Choroid plexus epithelial cell (primary cell): ENCODE measurements around the gene ASB18.
"Not testable (repeated sequence)": the region's sequence is repeated elsewhere in the genome, so short reads cannot be mapped to it uniquely, and the experiment has no call there.

Source experiments
- DNase-seq: peaks from one replicate; pipeline ENCODE4 v3.0.0-alpha.2; 2010; ENCODE audit warnings: low read depth
- H3K4me3 ChIP-seq: 2 replicates; pipeline ENCODE4 v1.5.1; 2011; ENCODE audit warnings: low read depth, mild to moderate bottlenecking, control low read depth, low read length, moderate library complexity
- TF ChIP-seq, protein P1 (sequence below): conservative IDR thresholded peaks from 2 replicates; pipeline ENCODE4 v1.5.1; 2011; ENCODE audit warnings: low read depth, mild to moderate bottlenecking, control low read depth, inconsistent platforms, low read length, moderate library complexity

The ASB18 gene

DNA sequence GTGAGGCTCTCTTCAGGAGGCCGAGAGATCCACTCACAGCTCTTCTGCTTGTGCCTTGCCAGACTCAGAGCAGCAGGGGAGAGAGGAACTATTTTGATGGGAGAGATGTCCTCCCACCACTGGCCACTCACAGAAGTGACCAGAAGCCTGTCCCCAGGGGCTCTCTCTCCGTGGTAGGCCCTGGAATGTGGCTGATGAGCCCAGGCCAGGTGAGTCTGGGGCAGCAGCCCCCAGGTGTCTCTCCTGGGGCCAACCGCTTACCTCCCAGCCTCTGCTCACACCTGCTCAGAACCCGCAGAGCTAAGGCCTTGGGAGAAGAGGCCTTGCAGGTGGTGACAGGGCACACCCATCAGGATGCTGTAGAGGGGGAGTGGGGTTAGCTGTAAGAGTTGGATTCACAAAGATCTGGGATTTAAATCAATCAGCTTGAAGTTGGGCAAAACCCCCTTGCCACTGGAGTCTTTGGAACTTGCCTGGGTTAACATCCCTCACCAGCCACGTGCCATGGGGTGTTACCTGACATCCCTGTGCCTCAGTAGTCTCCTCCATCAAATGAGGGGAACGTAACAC is 29.1 kb upstream of the ASB18 start:
- TF ChIP-seq, protein P1, sequence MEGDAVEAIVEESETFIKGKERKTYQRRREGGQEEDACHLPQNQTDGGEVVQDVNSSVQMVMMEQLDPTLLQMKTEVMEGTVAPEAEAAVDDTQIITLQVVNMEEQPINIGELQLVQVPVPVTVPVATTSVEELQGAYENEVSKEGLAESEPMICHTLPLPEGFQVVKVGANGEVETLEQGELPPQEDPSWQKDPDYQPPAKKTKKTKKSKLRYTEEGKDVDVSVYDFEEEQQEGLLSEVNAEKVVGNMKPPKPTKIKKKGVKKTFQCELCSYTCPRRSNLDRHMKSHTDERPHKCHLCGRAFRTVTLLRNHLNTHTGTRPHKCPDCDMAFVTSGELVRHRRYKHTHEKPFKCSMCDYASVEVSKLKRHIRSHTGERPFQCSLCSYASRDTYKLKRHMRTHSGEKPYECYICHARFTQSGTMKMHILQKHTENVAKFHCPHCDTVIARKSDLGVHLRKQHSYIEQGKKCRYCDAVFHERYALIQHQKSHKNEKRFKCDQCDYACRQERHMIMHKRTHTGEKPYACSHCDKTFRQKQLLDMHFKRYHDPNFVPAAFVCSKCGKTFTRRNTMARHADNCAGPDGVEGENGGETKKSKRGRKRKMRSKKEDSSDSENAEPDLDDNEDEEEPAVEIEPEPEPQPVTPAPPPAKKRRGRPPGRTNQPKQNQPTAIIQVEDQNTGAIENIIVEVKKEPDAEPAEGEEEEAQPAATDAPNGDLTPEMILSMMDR, result no peak
- no peak overlapping the region for H3K4me3 ChIP-seq
- DNase-seq, result no peak

DNA sequence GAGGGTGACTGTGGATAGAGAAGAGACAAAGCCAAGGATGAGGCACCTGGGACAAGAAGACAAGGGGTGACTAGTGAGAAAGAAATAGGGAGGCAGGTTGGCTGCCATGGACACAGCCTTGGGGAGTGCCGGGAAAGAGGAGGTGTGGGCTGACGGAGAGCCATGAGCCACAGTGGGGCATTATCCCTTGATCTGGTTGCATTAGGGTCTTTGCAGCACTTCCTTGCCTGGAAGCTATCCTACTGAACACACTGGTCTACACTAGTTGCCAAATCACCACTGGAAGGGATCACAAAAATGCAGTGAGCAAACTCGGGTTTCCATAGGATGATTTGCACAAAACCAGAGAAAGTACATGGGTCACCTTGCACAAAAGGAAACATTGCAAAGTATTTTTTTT is 27.7 kb upstream of the ASB18 start:
- H3K4me3 ChIP-seq, result no peak overlapping the region
- DNase-seq, result no peak
- TF ChIP-seq, protein P1, result no peak

DNA sequence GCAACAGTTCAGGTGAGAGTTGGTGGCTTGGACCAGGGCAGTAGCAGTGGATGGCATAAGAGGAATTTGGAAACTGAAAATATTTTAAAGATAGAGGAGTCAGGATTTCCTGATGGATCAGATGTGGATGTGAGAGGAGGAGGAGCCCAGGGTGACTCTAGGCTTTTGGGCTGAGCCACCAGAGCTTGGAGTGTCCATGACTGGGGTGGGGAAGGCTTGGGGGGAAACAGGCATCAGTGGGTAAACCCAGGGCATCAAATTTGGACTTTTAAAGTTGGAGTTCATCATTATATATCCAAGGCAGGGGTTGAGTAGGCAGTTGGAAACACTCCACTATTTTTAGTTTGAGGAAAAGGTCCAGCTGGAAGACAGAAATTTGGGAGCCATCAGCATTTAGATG is 27.3 kb upstream of the ASB18 start:
- no peak overlapping the region for H3K4me3 ChIP-seq
- TF ChIP-seq, protein P1, result no peak
- DNase-seq, result no peak

DNA sequence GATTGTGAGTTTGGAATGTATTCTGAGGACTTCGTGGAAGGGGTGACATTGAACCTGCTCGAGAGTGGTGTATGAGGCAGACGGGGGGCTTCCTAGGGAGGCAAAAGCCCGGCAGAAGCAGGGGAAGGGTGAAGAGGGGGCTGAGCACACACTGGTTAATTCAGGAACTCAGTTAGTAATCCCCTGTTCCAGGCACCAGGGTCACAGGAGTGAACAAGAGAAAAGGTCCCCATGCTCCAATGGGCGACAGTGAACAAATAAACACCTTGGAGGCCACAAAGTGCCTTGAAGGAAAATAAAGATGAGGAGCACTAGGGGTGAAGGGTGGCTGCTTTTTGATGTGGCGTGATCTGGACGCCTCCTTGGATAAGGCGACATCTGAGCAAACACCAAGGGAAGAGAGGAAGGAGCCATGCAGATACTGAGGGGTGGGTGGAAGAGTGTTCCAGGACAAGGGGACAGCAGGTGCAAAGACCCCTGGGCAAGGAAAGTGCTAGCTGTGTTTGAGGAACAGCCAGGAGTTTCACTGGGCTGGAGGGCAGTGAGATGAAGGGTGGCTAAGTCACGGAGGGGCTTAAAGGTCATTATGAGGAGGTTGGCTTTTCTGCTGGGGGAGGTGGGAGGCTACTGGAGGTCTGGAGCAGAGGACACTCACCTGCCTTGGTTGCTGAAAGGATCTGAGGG is 26.7 kb upstream of the ASB18 start:
- TF ChIP-seq, protein P1, result no peak
- no peak overlapping the region for H3K4me3 ChIP-seq
- DNase-seq, result no peak

DNA sequence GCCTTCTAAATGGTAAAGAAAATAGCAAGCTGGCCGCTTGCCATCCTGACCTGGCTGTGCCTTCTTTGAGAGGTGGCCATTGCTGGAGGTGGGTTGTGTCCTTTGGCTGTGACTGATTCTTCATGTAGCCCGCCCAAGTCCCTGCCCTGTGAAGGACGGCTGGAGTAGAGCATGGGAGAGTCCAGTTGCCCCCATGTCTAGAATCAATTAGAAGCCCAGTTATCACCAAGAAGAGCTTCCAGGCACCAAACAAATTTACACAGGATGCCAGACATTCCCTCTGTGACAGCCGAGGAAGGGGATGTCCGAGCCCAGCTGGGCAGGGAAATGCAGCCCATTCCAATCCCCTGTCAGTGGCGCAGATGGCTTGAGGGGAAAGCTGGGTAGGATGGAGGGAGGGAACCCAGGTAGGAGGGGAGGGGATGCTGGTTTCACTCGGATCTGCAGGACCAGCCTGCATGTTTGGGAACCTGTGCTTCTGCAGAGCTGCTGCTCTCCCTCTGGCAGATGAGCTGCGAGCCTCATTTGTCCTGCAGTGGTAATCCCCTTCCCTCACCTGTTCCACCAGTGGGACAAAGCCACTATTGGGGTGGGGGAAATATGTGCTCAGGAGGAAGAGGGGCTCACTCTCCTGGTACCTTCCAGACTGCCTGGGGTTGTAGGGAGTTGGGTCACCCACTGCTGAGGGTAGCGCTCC is 25.7 kb upstream of the ASB18 start:
- H3K4me3 ChIP-seq, result no peak overlapping the region
- DNase-seq, result no peak
- TF ChIP-seq, protein P1, result no peak

DNA sequence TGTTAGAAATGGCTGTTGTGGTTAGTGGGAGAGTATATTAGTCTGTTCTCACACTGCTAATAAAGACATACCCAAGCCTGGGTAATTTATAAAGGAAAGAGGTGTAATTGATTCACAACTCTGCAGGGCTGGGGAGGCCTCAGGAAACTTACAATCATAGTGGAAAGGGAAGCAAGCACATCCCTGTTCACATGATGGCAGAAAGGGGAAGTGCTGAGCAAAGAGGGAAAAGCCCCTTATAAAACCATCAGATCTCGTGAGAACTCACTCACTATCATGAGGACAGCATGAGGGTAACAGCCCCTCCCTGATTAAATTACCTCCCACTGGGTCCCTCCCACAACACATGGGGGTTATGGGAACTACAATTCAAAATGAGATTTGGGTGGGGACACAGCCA is 24.2 kb upstream of the ASB18 start:
- DNase-seq, H3K4me3 ChIP-seq: not testable (repeated sequence)

DNA sequence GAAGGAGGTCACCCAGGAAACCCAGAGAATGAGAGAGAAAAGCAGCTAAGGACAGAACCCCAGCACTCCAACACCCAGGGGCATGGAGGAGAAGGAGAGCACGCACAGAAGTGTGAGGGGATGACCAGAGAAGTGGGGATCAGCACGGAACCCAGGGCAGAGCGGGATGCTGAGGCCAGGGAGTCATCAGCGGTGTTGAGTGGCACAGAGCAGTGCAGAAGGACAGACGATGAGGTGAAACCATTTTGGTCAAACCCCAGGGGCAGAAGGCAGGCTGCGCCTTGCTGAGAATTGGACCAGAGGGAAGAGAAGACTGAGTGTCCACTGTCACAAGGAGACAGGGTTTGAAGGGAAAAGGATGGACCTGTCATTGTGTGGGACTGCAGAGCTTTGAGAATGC is 23.4 kb upstream of the ASB18 start:
- no peak for DNase-seq
- no peak overlapping the region for H3K4me3 ChIP-seq
- TF ChIP-seq, protein P1, result no peak
